Mesangial cell (primary cell): Measurements from ENCODE around the gene ADORA2B. TPM values are rescaled to one million over a fixed set of nuclear protein-coding genes. Genes with fewer than 3 reads are reported as not detected.

Experiments used
- total RNA-seq: library from RNA; depleted of rRNA; stranded (reverse); fragments of >200 nt; gene quantifications from 2 replicates; pipeline ENCODE4 v1.2.3, GENCODE V29; 2015

Gene ADORA2B
- 6.3 and 16.3 TPM in 2 replicates for total RNA-seq

DNA sequence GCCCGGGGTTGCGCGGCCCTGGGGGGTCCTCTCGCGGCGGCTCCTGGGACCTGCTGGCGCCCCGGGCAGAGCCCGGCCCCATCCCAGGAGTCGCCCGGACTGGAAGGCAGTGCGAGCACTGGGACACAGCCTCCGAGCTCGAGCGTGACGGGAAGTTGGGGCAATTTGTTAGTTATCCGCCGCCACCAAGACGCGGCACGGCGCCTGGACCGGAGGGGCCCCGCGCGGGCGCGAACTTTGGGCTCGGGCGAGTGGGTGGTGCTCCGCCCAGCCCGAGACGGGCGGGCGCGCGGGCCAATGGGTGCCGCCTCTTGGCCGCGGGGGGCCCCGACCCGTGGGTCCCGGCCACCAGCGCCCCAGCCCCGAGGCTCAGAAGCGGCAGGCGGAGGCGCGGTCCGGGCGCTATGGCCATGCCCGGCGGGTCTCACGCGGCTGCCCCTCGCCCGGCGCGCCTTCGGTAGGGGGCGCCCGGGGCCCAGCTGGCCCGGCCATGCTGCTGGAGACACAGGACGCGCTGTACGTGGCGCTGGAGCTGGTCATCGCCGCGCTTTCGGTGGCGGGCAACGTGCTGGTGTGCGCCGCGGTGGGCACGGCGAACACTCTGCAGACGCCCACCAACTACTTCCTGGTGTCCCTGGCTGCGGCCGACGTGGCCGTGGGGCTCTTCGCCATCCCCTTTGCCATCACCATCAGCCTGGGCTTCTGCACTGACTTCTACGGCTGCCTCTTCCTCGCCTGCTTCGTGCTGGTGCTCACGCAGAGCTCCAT is at the start of gene ADORA2B:
Gene ADORA2B, plus strand, starts transcription at position 372 of the 768 bp plus-strand sequence. Its CDS starts 119 bp downstream, at position 491.

GRCh38 chr17:15999141-15999973 is 54.4 kb downstream of the ADORA2B start, which contains the start of the genes TTC19 and ZSWIM7:
TTC19 (plus strand) TSS chr17:15999824; CDS start chr17:15999849, 25 bp downstream.
ZSWIM7 (minus strand) TSS chr17:15999704; CDS start chr17:15999594, 110 bp downstream.

Other genes starting within 250 kb of the ADORA2B start
- 29.2 and 29.3 TPM in 2 replicates for gene ZNF286A, start 245.4 kb upstream of the ADORA2B start, total RNA-seq
- under 0.01 TPM in 1 of 2 replicates, not detected in the other for gene TBC1D26, start 212.8 kb upstream of the ADORA2B start, total RNA-seq
- 24.5 and 33.6 TPM in 2 replicates for gene ZSWIM7, start 54.6 kb downstream of the ADORA2B start, total RNA-seq
- 68.6 and 79.5 TPM in 2 replicates for gene TTC19, start 54.7 kb downstream of the ADORA2B start, total RNA-seq